ENCODE results near the gene LAMA3.

Gene LAMA3

GRCh38 chr18:23936381-23936958 is 247.2 kb downstream of the LAMA3 start:
- no peak overlapping the region for H3K4me3 ChIP-seq (ENCODE audit: low read length in 2 of 2)
- no peak overlapping the region for H3K4me2 ChIP-seq (ENCODE audit: insufficient read depth, low read length, poor library complexity, severe bottlenecking)
- H3K4ac ChIP-seq (ENCODE audit: low read length), result no peak overlapping the region
- H3K23ac ChIP-seq (ENCODE audit: low read depth, low read length, poor library complexity), result no peak overlapping the region
- no peak overlapping the region for H3K9ac ChIP-seq (ENCODE audit: low read depth, low read length, poor library complexity)
- H3K27ac ChIP-seq (replicated peaks; ENCODE audit: low read length), result no peak overlapping the region
- peaks cover 0 to 7% (median 0%) of the 10 kb centered on the region in 3 experiments for H3K27me3 ChIP-seq (ENCODE audit: control insufficient read depth in 3 of 3, insufficient read depth in 3 of 3, low read depth in 1 of 3, low read length in 3 of 3)
- no peak overlapping the region for H4K91ac ChIP-seq (ENCODE audit: low read depth, low read length, poor library complexity)
- H3K9me3 ChIP-seq (replicated peaks in 1 of 2; ENCODE audit: control insufficient read depth in 2 of 2, insufficient read depth in 1 of 2, low read depth in 1 of 2, low read length in 2 of 2), result no peaks in the 10 kb centered on the region
- no peak overlapping the region for H3K18ac ChIP-seq (ENCODE audit: low read length)
- no peak overlapping the region for H3K14ac ChIP-seq (ENCODE audit: low read length)
- no peak overlapping the region for H2BK120ac ChIP-seq (ENCODE audit: low read depth, low read length)
- no peaks in the 10 kb centered on the region for H3K4me1 ChIP-seq (ENCODE audit: control insufficient read depth in 2 of 2, insufficient read depth in 1 of 2, low read depth in 1 of 2, low read length in 2 of 2)
- H3K36me3 ChIP-seq (replicated peaks in 1 of 2; ENCODE audit: control insufficient read depth in 2 of 2, insufficient read depth in 2 of 2, low read length in 2 of 2), result no peaks in the 10 kb centered on the region
- no peak for DNase-seq (ENCODE audit: low spot score)
- no CpG with 5 or more reads among the region's 6 CpGs for WGBS, 2 donors (ENCODE audit: extremely low coverage in 2 of 2, insufficient read length in 2 of 2, insufficient replicate concordance in 1 of 2)
- no peak overlapping the region for H2BK5ac ChIP-seq (ENCODE audit: low read length)
- H2AFZ ChIP-seq (ENCODE audit: low read length), result peak overlapping the region; percentile 64
- no peak overlapping the region for H2BK15ac ChIP-seq (ENCODE audit: low read length)
- H2BK12ac ChIP-seq (ENCODE audit: low read length), result no peak overlapping the region
- H3K79me1 ChIP-seq (ENCODE audit: low read depth, low read length), result no peaks in the 10 kb centered on the region
- no peak overlapping the region for H4K8ac ChIP-seq (ENCODE audit: low read depth, low read length)
- no peak overlapping the region for H2AK5ac ChIP-seq (ENCODE audit: low read depth, low read length)

GRCh38 chr18:23938043-23938756 is 248.9 kb downstream of the LAMA3 start:
- Histone ChIP-seq H2BK15ac (ENCODE audit: low read length) (no peak overlapping the region), H4K8ac (ENCODE audit: low read depth, low read length) (no peak overlapping the region), H3K9ac (ENCODE audit: low read depth, low read length, poor library complexity) (no peak overlapping the region), H2BK5ac (ENCODE audit: low read length) (no peak overlapping the region), H3K9me3 (replicated peaks in 1 of 2; ENCODE audit: control insufficient read depth in 2 of 2, insufficient read depth in 1 of 2, low read depth in 1 of 2, low read length in 2 of 2) (no peaks in the 10 kb centered on the region), H3K23ac (ENCODE audit: low read depth, low read length, poor library complexity) (no peak overlapping the region), H2AK5ac (ENCODE audit: low read depth, low read length) (no peak overlapping the region), H3K4me1 (ENCODE audit: control insufficient read depth in 2 of 2, insufficient read depth in 1 of 2, low read depth in 1 of 2, low read length in 2 of 2) (no peaks in the 10 kb centered on the region), H3K79me1 (ENCODE audit: low read depth, low read length) (no peaks in the 10 kb centered on the region), H4K91ac (ENCODE audit: low read depth, low read length, poor library complexity) (no peak overlapping the region), H3K4me3 (ENCODE audit: low read length in 2 of 2) (no peak overlapping the region), H2AFZ (ENCODE audit: low read length) (no peak overlapping the region), H3K18ac (ENCODE audit: low read length) (no peak overlapping the region), H2BK12ac (ENCODE audit: low read length) (no peak overlapping the region), H3K36me3 (replicated peaks in 1 of 2; ENCODE audit: control insufficient read depth in 2 of 2, insufficient read depth in 2 of 2, low read length in 2 of 2) (no peaks in the 10 kb centered on the region), H3K14ac (ENCODE audit: low read length) (no peak overlapping the region), H2BK120ac (ENCODE audit: low read depth, low read length) (no peak overlapping the region), H3K4ac (ENCODE audit: low read length) (no peak overlapping the region), H3K27ac (replicated peaks; ENCODE audit: low read length) (no peak overlapping the region), H3K27me3 (ENCODE audit: control insufficient read depth in 3 of 3, insufficient read depth in 3 of 3, low read depth in 1 of 3, low read length in 3 of 3) (no peaks in the 10 kb centered on the region), H3K4me2 (ENCODE audit: insufficient read depth, low read length, poor library complexity, severe bottlenecking) (no peak overlapping the region)
- DNase-seq (ENCODE audit: low spot score), result no peak
- WGBS, 2 donors (ENCODE audit: extremely low coverage in 2 of 2, insufficient read length in 2 of 2, insufficient replicate concordance in 1 of 2), result no CpG with 5 or more reads among the region's 11 CpGs

DNA sequence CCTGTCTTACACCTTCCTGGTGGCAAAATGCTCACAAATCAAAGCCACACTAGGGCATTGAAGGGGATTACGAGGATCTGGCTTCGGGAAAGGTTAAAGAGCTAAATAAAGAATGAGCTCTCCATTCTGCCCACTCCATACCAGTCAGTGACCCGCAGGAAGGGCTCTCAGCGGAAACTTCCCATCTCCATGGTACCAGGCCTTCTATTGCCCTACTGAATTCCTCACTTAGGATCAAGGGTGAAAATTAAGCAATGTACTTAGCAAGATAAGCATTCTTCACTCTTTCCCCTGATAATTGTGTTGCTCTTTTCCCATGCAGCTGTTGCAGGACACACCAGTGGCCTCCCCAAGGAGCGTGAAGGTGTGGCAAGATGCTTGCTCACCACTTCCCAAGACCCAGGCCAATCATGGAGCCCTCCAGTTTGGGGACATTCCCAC is 249.7 kb downstream of the LAMA3 start:
- Histone ChIP-seq H2BK12ac (ENCODE audit: low read length) (no peak overlapping the region), H3K27ac (replicated peaks; ENCODE audit: low read length) (no peak overlapping the region), H3K4me1 (ENCODE audit: control insufficient read depth in 2 of 2, insufficient read depth in 1 of 2, low read depth in 1 of 2, low read length in 2 of 2) (no peaks in the 10 kb centered on the region), H2BK120ac (ENCODE audit: low read depth, low read length) (no peak overlapping the region), H4K91ac (ENCODE audit: low read depth, low read length, poor library complexity) (no peak overlapping the region), H4K8ac (ENCODE audit: low read depth, low read length) (no peak overlapping the region), H3K23ac (ENCODE audit: low read depth, low read length, poor library complexity) (no peak overlapping the region), H3K36me3 (replicated peaks in 1 of 2; ENCODE audit: control insufficient read depth in 2 of 2, insufficient read depth in 2 of 2, low read length in 2 of 2) (no peaks in the 10 kb centered on the region), H3K27me3 (ENCODE audit: control insufficient read depth in 3 of 3, insufficient read depth in 3 of 3, low read depth in 1 of 3, low read length in 3 of 3) (peaks cover 0 to 5% (median 0%) of the 10 kb centered on the region in 3 experiments), H3K18ac (ENCODE audit: low read length) (no peak overlapping the region), H2AK5ac (ENCODE audit: low read depth, low read length) (no peak overlapping the region), H3K14ac (ENCODE audit: low read length) (no peak overlapping the region), H2BK15ac (ENCODE audit: low read length) (no peak overlapping the region), H3K79me1 (ENCODE audit: low read depth, low read length) (no peaks in the 10 kb centered on the region), H3K9ac (ENCODE audit: low read depth, low read length, poor library complexity) (no peak overlapping the region), H3K4ac (ENCODE audit: low read length) (no peak overlapping the region), H3K9me3 (replicated peaks in 1 of 2; ENCODE audit: control insufficient read depth in 2 of 2, insufficient read depth in 1 of 2, low read depth in 1 of 2, low read length in 2 of 2) (no peaks in the 10 kb centered on the region), H2BK5ac (ENCODE audit: low read length) (no peak overlapping the region), H3K4me2 (ENCODE audit: insufficient read depth, low read length, poor library complexity, severe bottlenecking) (no peak overlapping the region), H2AFZ (ENCODE audit: low read length) (no peak overlapping the region), H3K4me3 (ENCODE audit: low read length in 2 of 2) (peak overlapping the region in 1 of 2 donors; percentile 17)
- WGBS, 2 donors (ENCODE audit: extremely low coverage in 2 of 2, insufficient read length in 2 of 2, insufficient replicate concordance in 1 of 2), result no CpG with 5 or more reads among the region's 5 CpGs
- no peak for DNase-seq (ENCODE audit: low spot score)

DNA sequence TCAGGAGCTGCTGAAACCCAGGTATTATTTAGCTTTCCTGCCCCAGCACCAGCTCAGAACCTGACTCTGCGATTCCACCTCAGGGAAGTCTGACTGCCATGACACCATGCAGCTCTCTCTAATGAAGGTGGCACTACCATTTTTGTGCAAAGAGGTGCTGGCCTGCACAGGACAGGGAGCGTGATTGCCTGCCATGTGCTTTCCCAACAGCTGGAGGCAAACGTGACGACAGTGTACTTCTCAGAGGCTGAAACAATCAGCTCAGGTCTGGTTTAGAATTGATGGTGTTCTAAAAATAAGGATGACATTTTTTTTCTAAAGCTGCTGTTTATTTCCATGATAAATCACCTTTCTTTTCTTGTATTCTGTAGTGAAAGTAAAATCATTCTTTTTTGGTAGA is 250.1 kb downstream of the LAMA3 start:
- H3K9ac ChIP-seq (ENCODE audit: low read depth, low read length, poor library complexity), result peak overlapping the region; percentile 5
- no peak overlapping the region for H3K4me2 ChIP-seq (ENCODE audit: insufficient read depth, low read length, poor library complexity, severe bottlenecking)
- no peak overlapping the region for H2BK12ac ChIP-seq (ENCODE audit: low read length)
- peaks cover 0 to 5% (median 0%) of the 10 kb centered on the region in 3 experiments for H3K27me3 ChIP-seq (ENCODE audit: control insufficient read depth in 3 of 3, insufficient read depth in 3 of 3, low read depth in 1 of 3, low read length in 3 of 3)
- no peaks in the 10 kb centered on the region for H3K79me1 ChIP-seq (ENCODE audit: low read depth, low read length)
- no peak overlapping the region for H2BK120ac ChIP-seq (ENCODE audit: low read depth, low read length)
- peak overlapping the region in 1 of 2 donors; percentile 17 for H3K4me3 ChIP-seq (ENCODE audit: low read length in 2 of 2)
- no peak overlapping the region for H3K14ac ChIP-seq (ENCODE audit: low read length)
- no peak overlapping the region for H3K4ac ChIP-seq (ENCODE audit: low read length)
- no peak for DNase-seq (ENCODE audit: low spot score)
- H3K27ac ChIP-seq (replicated peaks; ENCODE audit: low read length), result no peak overlapping the region
- H4K8ac ChIP-seq (ENCODE audit: low read depth, low read length), result no peak overlapping the region
- no peak overlapping the region for H2AK5ac ChIP-seq (ENCODE audit: low read depth, low read length)
- no peak overlapping the region for H3K23ac ChIP-seq (ENCODE audit: low read depth, low read length, poor library complexity)
- H2BK15ac ChIP-seq (ENCODE audit: low read length), result no peak overlapping the region
- H3K18ac ChIP-seq (ENCODE audit: low read length), result no peak overlapping the region
- H3K4me1 ChIP-seq (ENCODE audit: control insufficient read depth in 2 of 2, insufficient read depth in 1 of 2, low read depth in 1 of 2, low read length in 2 of 2), result no peaks in the 10 kb centered on the region
- WGBS, 2 donors (ENCODE audit: extremely low coverage in 2 of 2, insufficient read length in 2 of 2, insufficient replicate concordance in 1 of 2), result no CpG with 5 or more reads among the region's 4 CpGs
- no peaks in the 10 kb centered on the region for H3K9me3 ChIP-seq (replicated peaks in 1 of 2; ENCODE audit: control insufficient read depth in 2 of 2, insufficient read depth in 1 of 2, low read depth in 1 of 2, low read length in 2 of 2)
- peak overlapping the region; percentile 66 for H4K91ac ChIP-seq (ENCODE audit: low read depth, low read length, poor library complexity)
- no peak overlapping the region for H2AFZ ChIP-seq (ENCODE audit: low read length)
- no peaks in the 10 kb centered on the region for H3K36me3 ChIP-seq (replicated peaks in 1 of 2; ENCODE audit: control insufficient read depth in 2 of 2, insufficient read depth in 2 of 2, low read length in 2 of 2)
- no peak overlapping the region for H2BK5ac ChIP-seq (ENCODE audit: low read length)

Measured in neuronal stem cell (in vitro differentiated cells).